Measurements from ENCODE around the gene CYP3A4.
"Not testable (repeated sequence)": the region's sequence is repeated elsewhere in the genome, so short reads cannot be mapped to it uniquely, and the experiment has no call there.

CYP3A4 gene

GRCh38 chr7:99791667-99792369, 7.8 kb upstream of the CYP3A4 start:
- no peak for DNase-seq

- no peak for DNase-seq
These were observed 7.0 kb upstream of the CYP3A4 start for GRCh38 chr7:99791021-99791420.

- DNase-seq: no peak
These were observed 6.4 kb upstream of the CYP3A4 start for GRCh38 chr7:99790407-99790806.

- DNase-seq: no peak
These were observed 5.6 kb upstream of the CYP3A4 start for GRCh38 chr7:99789441-99790070.

- no peak for DNase-seq
These were observed 4.6 kb upstream of the CYP3A4 start for GRCh38 chr7:99788554-99788953.

- DNase-seq: no peak
These were observed 2.8 kb upstream of the CYP3A4 start for GRCh38 chr7:99786726-99787335.

GRCh38 chr7:99785654-99786053, 1.7 kb upstream of the CYP3A4 start:
- DNase-seq: not testable (repeated sequence)

GRCh38 chr7:99782012-99782953, 1.7 kb downstream of the CYP3A4 start:
- no peak for DNase-seq

- DNase-seq: no peak
These were observed 3.4 kb downstream of the CYP3A4 start for GRCh38 chr7:99780588-99780987.

- DNase-seq: no peak
These were observed 4.0 kb downstream of the CYP3A4 start for GRCh38 chr7:99779949-99780348.

GRCh38 chr7:99778880-99779279, 5.1 kb downstream of the CYP3A4 start:
- no peak for DNase-seq

- not testable (repeated sequence) for DNase-seq
These were observed 10.6 kb downstream of the CYP3A4 start for GRCh38 chr7:99773395-99773794.

- DNase-seq: no peak
These were observed 11.4 kb downstream of the CYP3A4 start for GRCh38 chr7:99772565-99772964.

GRCh38 chr7:99769494-99769893, 14.5 kb downstream of the CYP3A4 start:
- not testable (repeated sequence) for DNase-seq

GRCh38 chr7:99768471-99768870, 15.5 kb downstream of the CYP3A4 start:
- DNase-seq: no peak

- no peak for DNase-seq
These were observed 16.3 kb downstream of the CYP3A4 start for GRCh38 chr7:99767662-99768061.

GRCh38 chr7:99766484-99767099, 17.4 kb downstream of the CYP3A4 start:
- DNase-seq: no peak

GRCh38 chr7:99764478-99764877, 19.5 kb downstream of the CYP3A4 start:
- DNase-seq: no peak

- DNase-seq: no peak
These were observed 21.2 kb downstream of the CYP3A4 start for GRCh38 chr7:99762680-99763327.

- no peak for DNase-seq
These were observed 28.9 kb downstream of the CYP3A4 start for GRCh38 chr7:99755085-99755484.

GRCh38 chr7:99752356-99752755, 31.6 kb downstream of the CYP3A4 start:
- no peak for DNase-seq

Measured in CD4-positive, alpha-beta T cell treated with Interleukin-12 subunit alpha and Interleukin-12 subunit beta, for 1 hour (primary cell).